PC-3 (cell line): Measurements from ENCODE around the gene ZMYM3. TPM values are rescaled to one million over a fixed set of nuclear protein-coding genes. Genes with fewer than 3 reads are reported as not detected.

Source experiments
- ATAC-seq: fragments of 200-7000 bp; cut with Tn5 transposase; 2 replicates; pipeline ENCODE4 v1.9.1; 2020; ENCODE audit warnings: mild to moderate bottlenecking, moderate library complexity
- BruUV-seq: library from RNA; stranded (reverse); fragments of 400-500 nt; replicated peaks from 2 replicates; lab custom pipeline; 2021; lab: Mats Ljungman, UMichigan
- CTCF ChIA-PET: fragments of 300-600 bp; sonication (Branson Sonifier 250); formaldehyde crosslinking; loops from one replicate; lab custom pipeline; 2022; ENCODE audit warnings: antibody characterized with exemption; lab: Charles Lee
- POLR2A ChIA-PET: fragments of 300-600 bp; sonication (Branson Sonifier 250); formaldehyde crosslinking; loops from one replicate; lab custom pipeline; 2022; ENCODE audit warnings: antibody characterized with exemption; ENCODE audit not compliant: unreplicated experiment; lab: Charles Lee
- DNase-seq: peaks from one replicate; pipeline ENCODE4 v3.0.0-alpha.2; 2015
- H2AFZ ChIP-seq: fragments of 300-600 bp; sonication (generic); 2 replicates; pipeline ENCODE4 v1.6.0; 2016; ENCODE audit warnings: antibody characterized with exemption, low read length
- H3F3A ChIP-seq: fragments of 300-600 bp; sonication (generic); one replicate; pipeline ENCODE4 v1.6.0; 2017; ENCODE audit warnings: antibody characterized with exemption, low read length, control low read depth, mild to moderate bottlenecking; ENCODE audit not compliant: unreplicated experiment
- H3K27ac ChIP-seq: fragments of 300-600 bp; sonication (generic); 2 replicates; pipeline ENCODE4 v1.5.1; 2016; ENCODE audit warnings: mild to moderate bottlenecking, low read length
- H3K27me3 ChIP-seq: fragments of 300-600 bp; sonication (generic); 2 replicates; pipeline ENCODE4 v1.6.1; 2016; ENCODE audit warnings: low read length, mixed read lengths
- H3K36me3 ChIP-seq: fragments of 300-600 bp; sonication (generic); 2 replicates; pipeline ENCODE4 v1.6.1; 2016; ENCODE audit warnings: low read depth, mixed run types, low read length, mixed read lengths
- H3K4me1 ChIP-seq: fragments of 300-600 bp; sonication (generic); 2 replicates; pipeline ENCODE4 v1.5.1; 2016; ENCODE audit warnings: low read length; ENCODE audit not compliant: insufficient read depth
- H3K4me2 ChIP-seq: fragments of 300-600 bp; sonication (generic); 2 replicates; pipeline ENCODE4 v1.6.0; 2016; ENCODE audit warnings: low read length
- H3K4me3 ChIP-seq: fragments of 300-600 bp; sonication (generic); 2 replicates; pipeline ENCODE4 v1.5.1; 2016; ENCODE audit warnings: mild to moderate bottlenecking, low read length, mixed read lengths
- H3K79me2 ChIP-seq: fragments of 300-600 bp; sonication (generic); 2 replicates; pipeline ENCODE4 v1.6.1; 2017; ENCODE audit warnings: low read length, mixed read lengths
- H3K9ac ChIP-seq: fragments of 300-600 bp; sonication (generic); 2 replicates; pipeline ENCODE4 v1.6.0; 2016; ENCODE audit warnings: mild to moderate bottlenecking, low read length
- H3K9me2 ChIP-seq: fragments of 300-600 bp; sonication (generic); replicated peaks from 2 replicates; pipeline ENCODE4 v1.6.1; 2016; ENCODE audit warnings: mixed run types, low read length, mixed read lengths
- H3K9me3 ChIP-seq: fragments of 300-600 bp; sonication (generic); 2 replicates; pipeline ENCODE4 v1.6.1; 2016; ENCODE audit warnings: low read length, mixed read lengths
- H4K20me1 ChIP-seq: fragments of 300-600 bp; sonication (generic); 2 replicates; pipeline ENCODE4 v1.6.1; 2016; ENCODE audit warnings: low read length, mixed read lengths
- CTCF ChIP-seq: fragments of 300-600 bp; sonication (generic); conservative IDR thresholded peaks from 2 replicates; pipeline ENCODE4 v1.5.1; 2017; ENCODE audit warnings: antibody characterized with exemption, low read depth, mild to moderate bottlenecking, low read length
- EZH2 ChIP-seq: fragments of 300-600 bp; sonication (generic); IDR thresholded peaks from one replicate; pipeline ENCODE4 v1.6.1; 2017; ENCODE audit warnings: antibody characterized with exemption, mild to moderate bottlenecking, low read length; ENCODE audit not compliant: unreplicated experiment
- EZH2phosphoT487 ChIP-seq: fragments of 300-600 bp; sonication (generic); IDR thresholded peaks from 2 replicates; pipeline ENCODE4 v1.6.1; 2018; ENCODE audit warnings: mild to moderate bottlenecking, antibody characterized with exemption, low read length, borderline replicate concordance
- intact Hi-C: fragments of 100-400 bp; cut with micrococcal nuclease; formaldehyde crosslinking; loops from 2 replicates; pipeline ENCODE4 v1.9.0; 2023
- total RNA-seq: library from RNA; depleted of rRNA; stranded (reverse); fragments of >200 nt; gene quantifications from 2 replicates; pipeline ENCODE4 v1.2.3, GENCODE V29; 2014

ZMYM3 gene
- total RNA-seq, 1 experiment from 2014 or later: 23.5 TPM

GRCh38 chrX:71245159-71245558 is 8.8 kb downstream of the ZMYM3 start:
- no peaks in the 10 kb centered on the region for H3K79me2 ChIP-seq
- no peak overlapping the region for H3K9ac ChIP-seq
- H3K27ac ChIP-seq: no peak overlapping the region
- H4K20me1 ChIP-seq: no peaks in the 10 kb centered on the region
- H3K4me2 ChIP-seq: no peak overlapping the region
- H3K9me3 ChIP-seq: no peaks in the 10 kb centered on the region
- intact Hi-C loops: no loop called here
- no peak overlapping the region for H2AFZ ChIP-seq
- DNase-seq (no peak), ATAC-seq (no peak)
- peaks cover 6% of the 10 kb centered on the region for H3K36me3 ChIP-seq
- ChIA-PET CTCF (no interaction called here), POLR2A (no interaction called here)
- BruUV-seq: no TSS peak
- H3F3A ChIP-seq: no peaks in the 10 kb centered on the region
- H3K4me3 ChIP-seq: no peak overlapping the region
- TF ChIP-seq CTCF: no peak
- no peak for TF ChIP-seq EZH2phosphoT487
- TF ChIP-seq EZH2: no peak
- H3K27me3 ChIP-seq: no peaks in the 10 kb centered on the region
- no peaks in the 10 kb centered on the region for H3K4me1 ChIP-seq
- no peaks in the 10 kb centered on the region for H3K9me2 ChIP-seq

- intact Hi-C loops: no loop called here
- Histone ChIP-seq H3K4me2 (no peak overlapping the region), H2AFZ (no peak overlapping the region), H4K20me1 (no peaks in the 10 kb centered on the region), H3K9me2 (no peaks in the 10 kb centered on the region), H3K9me3 (no peaks in the 10 kb centered on the region), H3K27me3 (no peaks in the 10 kb centered on the region), H3K4me1 (no peaks in the 10 kb centered on the region), H3K9ac (no peak overlapping the region), H3K4me3 (no peak overlapping the region), H3K79me2 (no peaks in the 10 kb centered on the region), H3K27ac (no peak overlapping the region), H3K36me3 (peaks cover 6% of the 10 kb centered on the region), H3F3A (no peaks in the 10 kb centered on the region)
- TF ChIP-seq CTCF (no peak), EZH2phosphoT487 (no peak), EZH2 (no peak)
- CTCF ChIA-PET: no interaction called here
- BruUV-seq: no TSS peak
- no peak for ATAC-seq
- no peak for DNase-seq
- POLR2A ChIA-PET: no interaction called here
Observed at GRCh38 chrX:71244359-71245128, 9.4 kb downstream of the ZMYM3 start.

GRCh38 chrX:71241301-71241700 is 12.6 kb downstream of the ZMYM3 start:
- Histone ChIP-seq H4K20me1 (no peaks in the 10 kb centered on the region), H2AFZ (no peak overlapping the region), H3K9me2 (no peaks in the 10 kb centered on the region), H3K4me1 (no peaks in the 10 kb centered on the region), H3K9me3 (no peaks in the 10 kb centered on the region), H3K79me2 (no peaks in the 10 kb centered on the region), H3K4me2 (no peak overlapping the region), H3K9ac (no peak overlapping the region), H3K27me3 (no peaks in the 10 kb centered on the region), H3K27ac (no peak overlapping the region), H3K4me3 (no peak overlapping the region), H3F3A (no peaks in the 10 kb centered on the region), H3K36me3 (peaks cover 6% of the 10 kb centered on the region)
- ATAC-seq: no peak
- DNase-seq: no peak
- ChIA-PET CTCF (no interaction called here), POLR2A (no interaction called here)
- no peak for TF ChIP-seq EZH2
- no peak for TF ChIP-seq EZH2phosphoT487
- no peak for TF ChIP-seq CTCF
- intact Hi-C loops: no loop called here
- BruUV-seq: no TSS peak
